HFFc6 (cell line): ENCODE results near the gene PDIA5. TPM values are rescaled to one million over a fixed set of nuclear protein-coding genes. Genes with fewer than 3 reads are reported as not detected.

Experiments used
- DNase-seq: peaks from one replicate; pipeline ENCODE4 v3.0.0-alpha.2; 2018
- H3K27ac Mint-ChIP-seq: 2 replicates; pipeline ENCODE4 v1.8.0; 2020; ENCODE audit warnings: mild to moderate bottlenecking, mixed read lengths
- H3K27me3 Mint-ChIP-seq: 2 replicates; pipeline ENCODE4 v1.8.0; 2021; ENCODE audit warnings: mild to moderate bottlenecking, moderate library complexity, mixed read lengths; ENCODE audit not compliant: insufficient read depth
- H3K36me3 Mint-ChIP-seq: 2 replicates; pipeline ENCODE4 v1.8.0; 2021; ENCODE audit warnings: low read depth, mixed read lengths
- H3K4me1 Mint-ChIP-seq: 2 replicates; pipeline ENCODE4 v1.8.0; 2020; ENCODE audit warnings: low read depth, mixed read lengths
- H3K4me3 Mint-ChIP-seq: 2 replicates; pipeline ENCODE4 v1.8.0; 2020; ENCODE audit warnings: mild to moderate bottlenecking, moderate library complexity, mixed read lengths
- H3K9me3 Mint-ChIP-seq: 2 replicates; pipeline ENCODE4 v1.8.0; 2020; ENCODE audit warnings: mild to moderate bottlenecking, mixed read lengths
- CTCF ChIP-seq: fragments of 200-600 bp; sonication (generic); IDR thresholded peaks from 2 replicates; pipeline ENCODE4 v1.5.0; 2021; ENCODE audit warnings: antibody characterized with exemption, mild to moderate bottlenecking
- long read RNA-seq: library from polyadenylated mRNA; unstranded; transcript quantifications from one replicate; pipeline ENCODE4 v2.0.0, GENCODE V29; 2019
- total RNA-seq, 6 experiments: library from RNA; stranded (reverse); fragmentation: NEBNext Ultra II Directional; extraction: Animal tissue kit (Norgen Biotek cat#: 25700); gene quantifications; 2 replicates in 1 of 6; 3 replicates in 5 of 6; pipeline ENCODE4 v1.2.3, GENCODE V29; 2021

The PDIA5 gene
- total RNA-seq = 10 to 100 TPM; 30.7 to 49.0 (median 38.1) TPM
- long read RNA-seq, transcript PDIA5-201 (17 exons, 1,799 nt) = major isoform, 33 of 47 reads
- long read RNA-seq, partial matches to known transcripts = 6 of 47 reads
- long read RNA-seq, other reads (novel, unspliced or antisense) = 8 of 47 reads

GRCh38 chr3:123066896-123067688 is at the start of gene PDIA5:
Gene PDIA5, plus strand, starts transcription at chr3:123067025. Its CDS starts 140 bp downstream, at chr3:123067165.
- H3K9me3 Mint-ChIP-seq = no peaks in the 10 kb centered on the region
- peaks cover 10% of the 10 kb centered on the region for H3K27me3 Mint-ChIP-seq
- H3K4me3 Mint-ChIP-seq = peak within 1 kb of the TSS; percentile 98
- DNase-seq = peak; percentile 85
- TF ChIP-seq CTCF = no peak
- no peaks in the 10 kb centered on the region for H3K36me3 Mint-ChIP-seq
- peak within 1 kb of the TSS; percentile 86 for H3K27ac Mint-ChIP-seq
- peaks cover 28% of the 10 kb centered on the region for H3K4me1 Mint-ChIP-seq

GRCh38 chr3:123018683-123019082 is 48.1 kb upstream of the PDIA5 start:
- no peak for DNase-seq
- Mint-ChIP-seq H3K36me3 (no peaks in the 10 kb centered on the region), H3K27ac (no peak overlapping the region), H3K27me3 (peaks cover 58% of the 10 kb centered on the region), H3K4me1 (no peaks in the 10 kb centered on the region), H3K9me3 (no peaks in the 10 kb centered on the region), H3K4me3 (no peak overlapping the region)
- no peak for TF ChIP-seq CTCF

GRCh38 chr3:123019161-123019560 is 47.7 kb upstream of the PDIA5 start:
- DNase-seq = no peak
- H3K4me3 Mint-ChIP-seq = no peak overlapping the region
- TF ChIP-seq CTCF = no peak
- no peaks in the 10 kb centered on the region for H3K9me3 Mint-ChIP-seq
- no peaks in the 10 kb centered on the region for H3K4me1 Mint-ChIP-seq
- no peak overlapping the region for H3K27ac Mint-ChIP-seq
- no peaks in the 10 kb centered on the region for H3K36me3 Mint-ChIP-seq
- H3K27me3 Mint-ChIP-seq = peaks cover 58% of the 10 kb centered on the region

- H3K27me3 Mint-ChIP-seq = peaks cover 60% of the 10 kb centered on the region
- DNase-seq = no peak
- no peaks in the 10 kb centered on the region for H3K36me3 Mint-ChIP-seq
- H3K4me3 Mint-ChIP-seq = no peak overlapping the region
- no peak for TF ChIP-seq CTCF
- H3K9me3 Mint-ChIP-seq = no peaks in the 10 kb centered on the region
- H3K27ac Mint-ChIP-seq = no peak overlapping the region
- no peaks in the 10 kb centered on the region for H3K4me1 Mint-ChIP-seq
Observed at GRCh38 chr3:123019591-123019990, 47.2 kb upstream of the PDIA5 start.

GRCh38 chr3:123020709-123021108 is 46.1 kb upstream of the PDIA5 start:
- no peaks in the 10 kb centered on the region for H3K9me3 Mint-ChIP-seq
- TF ChIP-seq CTCF = no peak
- H3K27ac Mint-ChIP-seq = no peak overlapping the region
- DNase-seq = no peak
- H3K4me1 Mint-ChIP-seq = no peaks in the 10 kb centered on the region
- peaks cover 62% of the 10 kb centered on the region for H3K27me3 Mint-ChIP-seq
- H3K36me3 Mint-ChIP-seq = no peaks in the 10 kb centered on the region
- H3K4me3 Mint-ChIP-seq = no peak overlapping the region
